KMS-11 (cell line): ENCODE data around the gene IER3.

ENCODE experiments used
- H2AFZ ChIP-seq: fragments of 200-600 bp; sonication (generic); 2 replicates; pipeline ENCODE4 v1.6.1; 2016; ENCODE audit warnings: antibody characterized with exemption, mixed run types, low read depth
- H3K27ac ChIP-seq: fragments of 200-600 bp; sonication (generic); 2 replicates; pipeline ENCODE4 v1.6.1; 2016; ENCODE audit warnings: mild to moderate bottlenecking, mixed run types
- H3K27me3 ChIP-seq: fragments of 200-600 bp; sonication (generic); 2 replicates; pipeline ENCODE4 v1.6.1; 2017; ENCODE audit warnings: mild to moderate bottlenecking, low read depth, mixed run types, moderate library complexity; ENCODE audit not compliant: insufficient read depth
- H3K36me3 ChIP-seq: fragments of 200-600 bp; sonication (generic); 2 replicates; pipeline ENCODE4 v1.6.1; 2017; ENCODE audit warnings: mild to moderate bottlenecking, mixed run types; ENCODE audit not compliant: insufficient read depth
- H3K4me1 ChIP-seq: fragments of 200-600 bp; sonication (generic); 2 replicates; pipeline ENCODE4 v1.6.1; 2016; ENCODE audit warnings: mild to moderate bottlenecking, low read depth, mixed run types; ENCODE audit not compliant: poor library complexity, severe bottlenecking
- H3K4me2 ChIP-seq: fragments of 200-600 bp; sonication (generic); 2 replicates; pipeline ENCODE4 v1.7.0; 2016; ENCODE audit warnings: mild to moderate bottlenecking, mixed run types
- H3K4me3 ChIP-seq: fragments of 200-600 bp; sonication (generic); IDR thresholded peaks from 2 replicates; pipeline ENCODE4 v1.6.1; 2017; ENCODE audit warnings: low read depth, low read length, mixed read lengths; ENCODE audit not compliant: insufficient read depth
- H3K79me2 ChIP-seq: fragments of 200-600 bp; sonication (generic); 2 replicates; pipeline ENCODE4 v1.6.1; 2016; ENCODE audit warnings: low read depth, mixed run types; ENCODE audit not compliant: insufficient read depth
- H3K9ac ChIP-seq: fragments of 200-600 bp; sonication (generic); 2 replicates; pipeline ENCODE4 v1.6.1; 2016; ENCODE audit warnings: mild to moderate bottlenecking, mixed run types
- H4K20me1 ChIP-seq: fragments of 200-600 bp; sonication (generic); 2 replicates; pipeline ENCODE4 v1.6.1; 2016; ENCODE audit warnings: mild to moderate bottlenecking, mixed run types; ENCODE audit not compliant: insufficient read depth
- TF ChIP-seq, protein P1 (sequence below): fragments of 200-600 bp; sonication (generic); conservative IDR thresholded peaks from 2 replicates; pipeline ENCODE4 v1.6.1; 2017; ENCODE audit warnings: low read depth, mild to moderate bottlenecking, antibody characterized with exemption, low read length, moderate library complexity, mixed read lengths

IER3 gene

DNA sequence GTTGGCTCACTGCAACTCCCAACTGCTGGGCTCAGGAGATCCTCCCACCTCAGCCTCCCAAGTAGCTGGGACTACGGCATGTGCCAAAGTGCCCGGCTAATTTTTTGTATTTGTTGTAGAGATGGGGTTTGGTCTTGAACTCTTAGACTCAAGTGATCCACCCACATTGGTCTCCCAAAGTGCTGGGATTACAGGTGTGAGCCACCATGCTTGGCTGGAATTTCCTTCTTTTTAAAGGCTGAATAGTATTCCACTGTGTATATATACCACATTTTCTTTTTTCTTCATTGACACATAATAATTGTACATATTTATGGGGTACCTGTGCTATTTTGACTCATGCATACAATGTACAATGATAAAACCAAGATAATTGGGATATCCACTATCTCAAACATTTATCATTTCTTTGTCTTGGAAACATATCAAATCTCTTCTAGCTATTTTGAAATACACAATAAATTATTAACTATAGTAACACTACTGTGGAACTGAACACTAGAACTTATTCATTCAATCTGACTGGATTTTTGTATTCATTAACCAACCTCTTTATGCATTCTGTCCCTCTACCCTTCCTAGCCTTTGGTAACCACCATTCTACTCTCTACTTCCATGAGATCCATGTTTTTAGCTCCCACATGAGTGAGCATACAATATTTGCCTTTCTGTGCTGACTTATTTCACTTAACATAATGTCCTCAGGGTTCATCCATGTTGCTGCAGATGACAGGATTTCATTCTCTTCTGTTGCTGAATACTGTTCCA is 35.1 kb downstream of the IER3 start:
- peaks cover 80% of the 10 kb centered on the region for H3K4me1 ChIP-seq
- no peak overlapping the region for H2AFZ ChIP-seq
- H3K27me3 ChIP-seq = no peaks in the 10 kb centered on the region
- no peak overlapping the region for H3K4me3 ChIP-seq
- H4K20me1 ChIP-seq = no peaks in the 10 kb centered on the region
- H3K79me2 ChIP-seq = no peaks in the 10 kb centered on the region
- H3K36me3 ChIP-seq = no peaks in the 10 kb centered on the region; the same call in 1 of the 2 replicates
- peak overlapping the region; percentile 70; the same call in 1 of the 2 replicates for H3K27ac ChIP-seq
- H3K9ac ChIP-seq = no peak overlapping the region
- H3K4me2 ChIP-seq = peak overlapping the region; percentile 68; the same call in 1 of the 2 replicates
- TF ChIP-seq, protein P1, sequence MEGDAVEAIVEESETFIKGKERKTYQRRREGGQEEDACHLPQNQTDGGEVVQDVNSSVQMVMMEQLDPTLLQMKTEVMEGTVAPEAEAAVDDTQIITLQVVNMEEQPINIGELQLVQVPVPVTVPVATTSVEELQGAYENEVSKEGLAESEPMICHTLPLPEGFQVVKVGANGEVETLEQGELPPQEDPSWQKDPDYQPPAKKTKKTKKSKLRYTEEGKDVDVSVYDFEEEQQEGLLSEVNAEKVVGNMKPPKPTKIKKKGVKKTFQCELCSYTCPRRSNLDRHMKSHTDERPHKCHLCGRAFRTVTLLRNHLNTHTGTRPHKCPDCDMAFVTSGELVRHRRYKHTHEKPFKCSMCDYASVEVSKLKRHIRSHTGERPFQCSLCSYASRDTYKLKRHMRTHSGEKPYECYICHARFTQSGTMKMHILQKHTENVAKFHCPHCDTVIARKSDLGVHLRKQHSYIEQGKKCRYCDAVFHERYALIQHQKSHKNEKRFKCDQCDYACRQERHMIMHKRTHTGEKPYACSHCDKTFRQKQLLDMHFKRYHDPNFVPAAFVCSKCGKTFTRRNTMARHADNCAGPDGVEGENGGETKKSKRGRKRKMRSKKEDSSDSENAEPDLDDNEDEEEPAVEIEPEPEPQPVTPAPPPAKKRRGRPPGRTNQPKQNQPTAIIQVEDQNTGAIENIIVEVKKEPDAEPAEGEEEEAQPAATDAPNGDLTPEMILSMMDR = no peak

DNA sequence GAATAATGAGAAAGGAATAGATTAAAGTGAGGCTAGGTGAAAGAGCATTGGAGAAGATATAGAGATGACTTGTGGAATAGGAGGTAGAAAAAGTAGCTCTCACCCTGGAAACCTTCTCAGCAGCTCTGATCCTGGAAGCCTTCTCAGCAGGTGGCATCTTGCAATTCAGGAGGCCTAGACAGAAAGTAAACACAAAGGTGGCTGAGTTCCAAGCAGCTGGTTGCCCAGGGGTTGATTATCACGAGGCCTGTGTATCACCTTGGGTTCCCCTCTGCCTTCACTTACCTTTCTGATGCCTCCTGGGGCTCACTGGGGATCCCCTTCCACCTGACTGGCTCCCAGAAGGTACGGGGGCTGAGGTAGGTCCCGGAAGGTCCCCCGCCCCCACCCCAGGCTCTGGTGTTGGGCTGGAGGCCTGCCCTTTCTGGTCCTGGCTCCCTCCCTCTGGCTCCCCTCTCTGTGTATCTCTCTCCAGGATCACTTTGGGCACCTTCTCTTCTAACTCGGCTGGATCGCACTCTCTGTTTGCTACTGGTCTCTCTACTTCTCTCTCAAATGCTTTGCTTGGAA is 37.0 kb downstream of the IER3 start:
- H3K4me1 ChIP-seq = peaks cover 61% of the 10 kb centered on the region
- H3K9ac ChIP-seq = peak overlapping the region; percentile 37; the same call in 1 of the 2 replicates
- H3K79me2 ChIP-seq = no peaks in the 10 kb centered on the region
- no peaks in the 10 kb centered on the region for H3K36me3 ChIP-seq
- H3K4me2 ChIP-seq = peak overlapping the region; percentile 68
- no peak overlapping the region for H3K4me3 ChIP-seq
- no peaks in the 10 kb centered on the region for H3K27me3 ChIP-seq
- no peak overlapping the region for H2AFZ ChIP-seq
- H3K27ac ChIP-seq = peak overlapping the region; percentile 70
- TF ChIP-seq, protein P1 = no peak
- no peaks in the 10 kb centered on the region for H4K20me1 ChIP-seq

DNA sequence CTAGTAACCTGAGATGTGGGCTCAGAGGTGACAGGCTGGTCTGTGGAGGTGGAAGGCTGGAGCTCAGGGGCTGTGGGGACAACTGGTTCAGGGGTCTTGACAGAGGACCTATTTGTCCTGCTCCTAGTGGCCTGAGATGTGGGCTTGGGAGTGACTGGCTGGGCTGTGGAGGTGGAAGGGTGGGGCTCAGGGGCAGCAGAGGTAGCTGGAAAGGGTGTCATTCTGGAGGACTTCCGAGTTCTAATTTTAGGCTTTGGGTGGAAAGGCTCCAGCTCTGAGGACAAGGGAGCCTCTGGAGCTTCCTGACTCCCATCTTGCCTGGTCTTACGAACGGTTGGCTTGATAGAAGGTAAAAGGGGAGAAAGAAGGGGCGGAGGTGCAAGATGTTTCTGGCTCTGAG is 38.7 kb downstream of the IER3 start:
- H3K27ac ChIP-seq = no peak overlapping the region
- no peaks in the 10 kb centered on the region for H4K20me1 ChIP-seq
- TF ChIP-seq, protein P1 = no peak
- no peaks in the 10 kb centered on the region for H3K79me2 ChIP-seq
- H2AFZ ChIP-seq = no peak overlapping the region
- H3K27me3 ChIP-seq = no peaks in the 10 kb centered on the region
- H3K36me3 ChIP-seq = no peaks in the 10 kb centered on the region
- H3K9ac ChIP-seq = no peak overlapping the region
- H3K4me3 ChIP-seq = no peak overlapping the region
- peaks cover 43% of the 10 kb centered on the region for H3K4me1 ChIP-seq
- H3K4me2 ChIP-seq = no peak overlapping the region

DNA sequence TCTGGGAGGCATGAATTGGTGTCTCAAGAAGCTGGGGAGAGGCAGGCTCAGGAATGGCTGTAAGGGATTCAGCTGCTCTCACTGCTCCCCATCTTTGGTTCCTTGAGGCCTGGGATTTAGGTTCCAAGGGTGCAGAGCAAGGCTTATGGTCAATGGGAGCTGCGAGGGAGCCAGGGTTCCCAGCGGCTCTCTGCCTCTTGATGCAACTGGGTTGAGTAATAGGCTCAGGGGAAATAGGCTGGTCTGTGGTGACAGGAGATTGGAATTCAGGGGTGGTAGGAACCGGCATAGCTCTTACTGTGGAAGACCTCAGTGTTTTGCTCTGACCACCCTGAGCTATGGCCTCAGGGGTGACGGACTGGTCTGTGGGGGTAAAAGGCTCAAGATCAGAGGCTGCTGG is 40.5 kb downstream of the IER3 start:
- no peaks in the 10 kb centered on the region for H3K79me2 ChIP-seq
- no peak overlapping the region for H3K9ac ChIP-seq
- no peaks in the 10 kb centered on the region for H3K36me3 ChIP-seq
- H3K4me1 ChIP-seq = peaks cover 25% of the 10 kb centered on the region
- no peak overlapping the region for H3K27ac ChIP-seq
- no peak overlapping the region for H3K4me3 ChIP-seq
- H4K20me1 ChIP-seq = no peaks in the 10 kb centered on the region
- no peak overlapping the region for H2AFZ ChIP-seq
- no peaks in the 10 kb centered on the region for H3K27me3 ChIP-seq
- TF ChIP-seq, protein P1 = no peak
- no peak overlapping the region for H3K4me2 ChIP-seq
